Measurements from ENCODE around the gene FAXDC2. TPM values are rescaled to one million over a fixed set of nuclear protein-coding genes. Genes with fewer than 3 reads are reported as not detected.

Gene FAXDC2
- total and polyA plus RNA-seq, 9 of the 15 experiments (the other 6 are each of a cell fraction or from before 2014, with no cell fraction given), result 2.4 to 30.0 (median 9.9) TPM

- 72% methylated on average over 5 of the region's 6 CpGs for WGBS (ENCODE audit: insufficient coverage, low coverage, missing lambda C conversion rate)
- Histone ChIP-seq H3K4me1 (replicated peaks in 1 of 2; ENCODE audit: control insufficient read depth in 2 of 2, insufficient read depth in 2 of 2, low read length in 2 of 2) (peaks cover 19 to 26% of the 10 kb centered on the region in 2 experiments), H2AFZ (ENCODE audit: low read depth, low read length) (no peak overlapping the region), H3K27me3 (ENCODE audit: control insufficient read depth in 2 of 2, insufficient read depth in 2 of 2, low read length in 2 of 2) (no peaks in the 10 kb centered on the region), H3K79me2 (ENCODE audit: control insufficient read depth, insufficient read depth, low read length) (peaks cover 8% of the 10 kb centered on the region; the same call in 1 of the 3 replicates), H3K9me3 (replicated peaks; ENCODE audit: control insufficient read depth, insufficient read depth, low read depth, low read length) (no peaks in the 10 kb centered on the region), H3K36me3 (ENCODE audit: control insufficient read depth, insufficient read depth, low read length) (peaks cover 98% of the 10 kb centered on the region), H3K4me3 (no peak overlapping the region), H3K4me2 (ENCODE audit: insufficient read depth, low read length) (no peak overlapping the region; the same call in 1 of the 2 replicates), H3K9me1 (ENCODE audit: control insufficient read depth, insufficient read depth, low read length) (peaks cover 3% of the 10 kb centered on the region), H3K9ac (ENCODE audit: insufficient read depth in 1 of 2, low read depth in 2 of 2, low read length in 2 of 2) (peak overlapping the region in 1 of 2 experiments; percentile 5; a peak in 1 of 4 replicates), H3K27ac (ENCODE audit: extremely low read depth, low read depth, low read length) (peak overlapping the region; percentile 34), H4K20me1 (replicated peaks; ENCODE audit: control insufficient read depth, insufficient read depth, low read length) (peaks cover 4% of the 10 kb centered on the region; the same call in 1 of the 2 replicates)
- CTCF ChIA-PET (ENCODE audit: low intra/inter-chr PET ratio), result no interaction called here
- no peak for TF ChIP-seq LEF1 (IDR thresholded peaks at IDR 0.05)
- no peak for TF ChIP-seq ZNF830 (CRISPR knock-in tag; IDR thresholded peaks at IDR 0.05)
- peak; percentile 68 for TF ChIP-seq PRDM10 (IDR thresholded peaks at IDR 0.05; ENCODE audit: partially characterized antibody)
- in situ Hi-C loops (cut with MboI) (no loop called here), intact Hi-C loops (cut with micrococcal nuclease) (loop anchor here (2.0 kb wide), 3 partner anchors 17 to 51 kb away; partner anchors contain the start of gene CNOT8)
- DNase-seq (ENCODE audit: extremely low read depth in 1 of 4, low spot score in 3 of 4) (no peak), ATAC-seq (peak; percentile 5), FAIRE-seq (no peak)
- POLR2A ChIA-PET, result interaction anchor here (0.5 kb wide), 1 partner anchor 15 kb away, joined by 3 read pairs; no protein-coding TSS in a partner anchor
- no TSS peak for BruUV-seq (replicated peaks)
These were observed 32.6 kb downstream of the FAXDC2 start for GRCh38 chr5:154817815-154818214.

Data from K562 (cell line).